ENCODE measurements around the gene CALCR.
"Not testable (repeated sequence)": the region's sequence is repeated elsewhere in the genome, so short reads cannot be mapped to it uniquely, and the experiment has no call there.

Gene CALCR

DNA sequence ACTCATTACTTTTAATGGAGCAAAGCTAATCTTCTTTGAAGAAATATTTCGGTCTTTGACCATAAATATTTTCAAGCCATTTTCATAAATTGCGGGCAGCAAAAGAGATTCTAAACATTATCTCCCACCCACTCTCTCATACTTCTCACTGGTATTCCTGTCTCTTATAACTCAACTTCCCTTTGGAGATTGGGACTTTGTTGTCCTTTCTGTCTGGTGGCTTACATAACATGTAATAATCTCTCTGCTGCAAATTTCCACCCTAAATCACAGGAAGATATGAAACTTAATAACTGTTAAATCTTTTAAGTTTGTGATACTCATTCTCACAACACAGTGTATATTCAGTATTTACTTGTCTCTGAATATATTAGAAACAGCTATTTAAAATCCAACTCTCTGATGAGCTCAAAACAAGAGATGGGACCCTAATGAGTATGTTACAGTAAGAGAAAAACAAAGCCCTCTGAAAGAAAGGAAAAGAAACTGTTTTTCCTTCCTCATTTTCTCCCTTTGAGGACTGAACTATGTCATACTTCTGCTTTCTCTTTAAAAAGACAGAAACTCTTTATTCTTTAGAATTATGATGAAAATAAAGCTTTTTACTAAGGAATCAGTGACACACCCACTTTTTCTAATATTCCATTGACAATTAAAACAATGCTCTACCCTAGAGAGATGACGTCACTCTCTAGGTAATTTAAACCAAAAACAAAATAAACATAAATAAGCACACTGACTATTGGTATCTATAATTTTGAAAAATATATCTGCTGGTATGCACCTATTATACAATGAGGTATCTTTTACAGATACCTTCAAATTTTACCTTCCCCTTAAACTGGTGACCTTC lies 14.7 kb downstream of the CALCR start:
- no peak for DNase-seq (ENCODE audit: low read depth)

DNA sequence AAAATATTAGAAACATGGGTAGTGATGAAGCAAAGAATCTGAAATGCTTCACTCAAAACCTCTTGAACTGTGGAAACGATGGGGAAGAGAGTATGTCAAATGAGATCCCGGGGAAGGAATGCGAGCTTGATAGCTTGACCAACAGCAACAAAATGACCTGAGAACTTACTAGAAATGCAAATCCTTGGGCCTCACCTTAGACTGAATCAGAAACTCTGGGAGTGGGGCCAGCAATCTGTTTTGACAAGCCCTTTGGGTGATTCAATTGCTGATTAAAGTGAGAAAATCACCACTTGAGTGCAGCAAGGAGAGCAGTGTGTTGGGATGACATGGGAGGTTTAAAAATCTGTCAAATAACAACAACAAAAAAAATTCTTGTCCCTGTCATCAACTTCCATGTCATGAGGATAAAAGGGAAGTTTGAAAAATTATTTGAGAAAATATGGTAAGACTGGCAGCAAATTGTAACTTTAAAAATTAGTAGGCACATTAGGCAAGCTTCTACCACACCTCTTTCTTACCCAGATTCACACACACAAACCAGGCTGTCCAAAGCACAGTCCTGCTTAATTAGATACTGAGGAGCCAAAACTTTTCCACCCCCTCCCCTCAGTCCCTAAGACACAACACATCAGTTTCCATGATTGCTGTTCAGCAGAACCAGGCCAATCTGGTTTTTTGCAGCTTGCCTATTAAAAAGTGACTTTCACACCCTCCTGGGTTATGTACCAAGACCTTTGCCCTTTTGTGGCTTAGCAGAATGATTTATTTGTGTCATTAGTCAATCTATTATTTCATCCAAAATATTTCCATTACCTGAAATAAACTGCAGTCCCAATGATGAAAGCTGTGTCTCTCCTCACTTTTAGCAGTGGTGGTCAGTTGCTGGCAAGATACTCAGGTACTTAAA lies 15.6 kb downstream of the CALCR start:
- no peak for DNase-seq (ENCODE audit: low read depth)

DNA sequence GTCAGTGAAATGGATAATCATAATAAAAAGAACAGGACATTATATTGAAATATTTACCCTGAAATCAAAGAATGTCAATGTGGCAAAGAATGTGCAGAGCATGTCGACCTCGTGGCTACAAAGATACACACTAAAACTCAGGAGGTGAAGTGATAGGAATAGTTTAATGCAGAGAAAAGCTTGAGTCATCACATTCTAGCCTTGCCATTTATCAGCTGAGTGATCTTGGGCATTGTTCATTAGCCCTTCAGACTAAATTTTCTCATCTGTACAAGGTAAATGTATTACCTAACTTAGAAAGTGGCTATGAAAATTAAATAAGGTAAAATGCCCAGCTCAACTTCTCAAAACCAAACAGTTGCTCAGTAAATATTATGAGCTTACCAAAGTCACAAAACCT lies 22.6 kb downstream of the CALCR start:
- no peak for DNase-seq (ENCODE audit: low read depth)

DNA sequence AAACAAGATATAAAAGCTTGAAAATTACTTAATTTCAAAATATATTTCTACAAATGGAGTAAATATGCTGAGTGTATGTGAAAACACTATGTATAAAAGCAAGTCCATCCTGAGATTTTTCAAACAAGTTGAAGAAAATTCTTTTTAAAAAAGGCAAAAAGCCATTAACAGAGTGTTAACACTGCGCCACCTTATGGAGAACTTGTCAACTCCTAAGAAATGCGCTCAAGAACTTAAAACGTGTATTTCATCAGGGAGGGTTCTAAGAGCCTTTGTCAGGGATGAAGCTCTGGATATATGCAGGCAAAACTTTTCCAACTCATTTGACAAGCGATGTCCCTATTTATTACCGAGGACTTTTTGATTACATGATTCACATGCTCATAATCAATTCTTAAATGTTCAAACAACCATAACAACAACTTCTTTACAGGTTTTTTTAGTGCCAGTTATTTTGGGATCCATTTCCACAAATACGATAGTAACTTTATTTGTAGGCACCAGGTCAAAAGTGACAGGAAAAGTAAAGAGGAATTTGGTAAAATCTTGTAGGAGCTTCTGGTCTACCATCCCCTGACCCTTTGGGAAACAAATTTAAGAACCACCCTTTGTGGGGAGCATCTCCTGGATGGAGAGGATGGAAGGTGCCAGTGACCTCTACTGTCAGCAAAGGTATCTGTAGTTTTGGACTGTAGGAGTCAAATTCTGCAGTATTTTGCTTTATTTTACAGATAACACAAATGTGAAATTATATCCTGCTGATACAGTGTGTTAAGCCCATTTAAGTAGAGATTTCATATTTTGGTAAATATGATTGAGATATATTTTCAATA lies 23.2 kb downstream of the CALCR start:
- peak; percentile 64 for DNase-seq (ENCODE audit: low read depth)

DNA sequence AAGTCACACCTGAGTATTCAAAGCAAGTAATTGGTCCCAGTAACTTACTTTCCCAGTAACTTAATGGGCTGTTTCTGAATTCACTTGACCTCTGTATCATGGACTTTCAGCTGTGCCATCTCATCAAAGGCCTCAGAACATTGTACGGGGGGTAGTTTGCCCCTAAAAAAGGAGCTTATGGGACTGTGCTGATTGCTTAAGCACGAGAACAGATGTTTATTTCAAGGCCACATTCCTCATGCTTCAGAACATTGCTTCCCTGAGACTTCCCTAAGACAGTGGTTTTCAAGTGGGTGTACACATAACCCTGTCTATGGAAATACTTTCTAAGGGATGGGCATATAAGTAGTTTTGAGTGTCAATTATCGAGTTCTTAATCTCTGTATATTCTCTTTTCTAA lies 26.8 kb downstream of the CALCR start:
- DNase-seq (ENCODE audit: low read depth) = no peak

DNA sequence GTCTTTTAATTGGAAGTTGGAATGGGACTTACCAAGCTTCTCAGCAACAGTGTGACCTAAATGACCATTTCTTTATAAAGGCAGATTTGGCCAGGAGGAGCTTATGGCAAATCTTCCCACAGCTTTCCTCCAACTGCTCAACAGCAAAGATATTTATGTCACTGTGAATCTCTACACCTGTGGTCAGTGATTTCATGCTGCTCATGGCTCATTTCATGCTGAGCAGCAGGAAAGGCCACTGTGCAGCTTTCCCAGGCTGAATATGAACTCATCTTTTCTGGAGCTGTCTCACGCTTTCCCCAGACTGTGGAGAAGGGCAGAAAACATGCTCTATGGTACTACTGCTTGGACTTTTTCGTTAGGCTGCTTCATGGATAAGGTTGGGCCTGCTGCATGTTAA lies 29.8 kb downstream of the CALCR start:
- DNase-seq (ENCODE audit: low read depth) = no peak

DNA sequence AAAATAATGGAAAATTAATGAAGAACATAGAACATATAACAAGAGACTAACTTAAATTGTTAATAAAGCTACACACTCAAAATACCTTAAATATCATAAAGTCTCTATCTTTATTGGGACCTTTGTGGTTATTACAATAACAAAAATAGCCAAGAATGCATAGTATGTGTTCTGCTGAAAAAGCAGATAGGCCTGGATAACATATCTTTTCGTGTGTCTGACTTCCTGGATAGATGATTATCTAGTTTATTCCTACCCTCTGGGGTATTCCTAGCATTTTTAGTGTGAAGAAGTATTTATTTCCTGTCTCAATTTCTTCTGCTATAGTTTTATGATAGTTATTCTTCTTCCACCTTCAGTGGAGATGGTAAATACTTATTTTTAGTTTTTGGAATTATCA lies 36.5 kb downstream of the CALCR start:
- DNase-seq (ENCODE audit: low read depth) = no peak

DNA sequence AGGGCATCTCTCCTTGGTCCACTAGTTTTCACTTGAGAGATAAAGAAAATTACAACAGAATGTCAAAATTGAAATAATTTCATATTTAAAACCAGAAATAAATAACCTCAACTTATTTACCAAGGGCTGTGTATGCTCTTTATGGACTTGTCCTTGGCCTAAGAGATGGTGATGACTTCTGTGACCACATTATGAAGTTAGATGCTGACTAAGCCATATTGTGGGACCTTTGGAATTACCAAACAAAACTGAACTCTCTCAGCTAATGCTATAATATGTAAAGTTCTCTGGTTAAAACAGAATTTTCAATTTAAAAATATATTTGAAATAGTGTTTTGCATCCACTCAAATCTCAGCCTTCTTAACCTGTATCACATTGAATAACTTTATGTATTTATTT lies 38.9 kb downstream of the CALCR start:
- DNase-seq (ENCODE audit: low read depth) = no peak

DNA sequence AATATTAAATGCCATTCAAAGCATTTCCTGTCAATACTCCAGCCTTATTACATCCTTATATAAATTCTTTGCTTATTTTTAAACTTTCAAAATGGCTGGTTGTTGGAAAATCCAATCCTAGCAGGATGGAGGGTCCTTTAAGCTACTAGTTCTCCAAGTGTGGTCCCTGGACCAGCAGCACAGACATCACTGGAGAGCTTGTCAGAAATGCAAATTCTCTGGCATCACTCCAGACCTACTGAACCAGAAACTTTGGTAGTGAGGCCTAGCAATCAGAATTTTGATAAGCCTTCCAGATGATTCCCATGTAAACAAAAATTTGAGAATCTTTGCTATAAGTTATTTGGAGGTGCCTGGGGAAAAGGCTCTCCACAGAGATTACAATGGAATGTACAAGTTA lies 43.8 kb downstream of the CALCR start:
- DNase-seq (ENCODE audit: low read depth) = no peak

DNA sequence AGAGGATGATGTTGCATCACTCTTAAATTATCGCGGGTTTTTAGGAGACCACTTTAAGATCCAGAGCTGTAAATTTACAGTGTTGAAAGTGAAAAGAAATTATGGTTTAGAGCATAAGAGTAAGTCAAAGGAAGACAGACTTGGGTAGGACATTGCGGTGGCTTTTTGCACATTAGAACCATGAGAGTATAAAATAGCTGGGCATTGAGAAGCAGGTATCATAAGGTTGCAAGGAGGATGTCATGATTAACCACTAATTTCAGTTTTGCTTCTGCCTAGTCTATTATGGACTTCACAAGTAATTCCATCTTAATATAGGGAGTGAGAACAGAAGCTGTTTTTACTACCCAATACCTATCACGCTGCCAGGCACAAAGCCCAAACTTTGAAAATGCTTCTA lies 57.7 kb downstream of the CALCR start:
- no peak for DNase-seq (ENCODE audit: low read depth)

DNA sequence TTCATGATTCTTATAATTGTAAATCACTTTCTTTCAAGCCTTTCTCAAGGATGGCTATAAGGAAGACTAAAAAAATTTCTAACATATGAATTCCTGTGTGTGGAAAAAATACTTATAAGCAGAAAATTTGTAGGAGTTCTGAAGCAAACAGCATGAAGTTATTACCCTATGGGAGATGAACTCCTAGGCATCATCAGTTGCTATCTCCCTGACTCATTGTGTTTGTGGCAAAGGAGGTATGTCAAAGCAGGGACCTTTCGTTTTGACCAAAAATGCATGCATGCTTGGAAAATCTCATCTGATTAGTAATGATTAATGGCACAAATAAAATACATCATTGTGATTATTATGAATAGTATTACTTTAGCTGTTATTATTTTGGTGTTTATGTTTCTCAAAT lies 59.4 kb downstream of the CALCR start:
- peak; percentile 6 for DNase-seq (ENCODE audit: low read depth)

DNA sequence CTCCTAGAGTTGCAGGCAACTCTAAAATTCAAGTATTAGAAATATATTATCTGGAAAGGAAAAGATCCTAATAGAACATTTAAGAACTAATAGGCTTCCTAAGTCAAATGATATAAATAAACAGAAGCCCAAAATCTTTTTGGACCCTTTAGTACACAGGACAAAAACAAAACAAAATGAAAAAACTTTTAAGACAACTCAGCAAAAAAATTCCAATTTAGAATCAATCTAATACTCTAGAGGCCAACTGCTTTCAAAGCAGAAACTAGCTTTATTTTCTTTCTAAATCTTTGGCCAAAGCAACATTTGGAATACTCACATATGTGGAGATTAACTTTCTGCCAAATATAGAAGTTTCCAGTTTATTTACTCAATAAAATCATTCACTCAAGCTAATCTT lies 65.2 kb downstream of the CALCR start:
- no peak for DNase-seq (ENCODE audit: low read depth)

DNA sequence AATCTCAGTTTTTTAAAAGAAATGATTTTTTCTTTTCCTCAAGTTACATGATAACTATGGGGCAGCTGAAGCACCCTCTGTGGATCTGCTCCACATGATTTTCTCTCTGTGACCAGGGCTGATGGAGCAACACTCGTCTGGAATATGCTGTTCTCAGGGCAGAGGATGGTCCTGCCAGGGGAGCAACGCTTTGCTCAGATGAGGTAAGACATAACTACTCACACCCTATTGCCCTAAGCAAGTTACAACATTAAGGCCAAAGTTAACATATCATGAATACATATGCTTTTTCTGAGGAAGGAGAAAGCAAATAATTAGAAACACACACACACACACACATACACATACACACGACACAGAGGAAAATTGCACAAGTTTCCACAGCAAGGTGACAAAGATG lies 71.4 kb downstream of the CALCR start:
- no peak for DNase-seq (ENCODE audit: low read depth)

DNA sequence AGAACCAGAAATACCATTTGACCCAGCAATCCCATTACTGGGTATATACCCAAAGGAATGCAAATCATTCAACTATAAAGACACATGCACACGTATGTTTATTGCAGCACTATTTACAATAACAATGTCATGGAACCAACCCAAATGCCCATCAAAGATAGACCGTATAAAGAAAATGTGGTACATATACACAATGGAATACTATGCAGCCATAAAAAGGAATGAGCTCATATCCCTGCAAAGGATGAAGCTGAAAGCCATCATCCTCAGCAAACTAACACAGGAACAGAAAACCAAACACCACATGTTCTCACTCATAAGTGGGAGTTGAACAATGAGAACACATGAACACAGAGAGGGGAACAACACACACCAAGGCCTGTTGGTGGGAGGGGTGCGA lies 82.7 kb downstream of the CALCR start:
- not testable (repeated sequence) for DNase-seq (ENCODE audit: low read depth)

DNA sequence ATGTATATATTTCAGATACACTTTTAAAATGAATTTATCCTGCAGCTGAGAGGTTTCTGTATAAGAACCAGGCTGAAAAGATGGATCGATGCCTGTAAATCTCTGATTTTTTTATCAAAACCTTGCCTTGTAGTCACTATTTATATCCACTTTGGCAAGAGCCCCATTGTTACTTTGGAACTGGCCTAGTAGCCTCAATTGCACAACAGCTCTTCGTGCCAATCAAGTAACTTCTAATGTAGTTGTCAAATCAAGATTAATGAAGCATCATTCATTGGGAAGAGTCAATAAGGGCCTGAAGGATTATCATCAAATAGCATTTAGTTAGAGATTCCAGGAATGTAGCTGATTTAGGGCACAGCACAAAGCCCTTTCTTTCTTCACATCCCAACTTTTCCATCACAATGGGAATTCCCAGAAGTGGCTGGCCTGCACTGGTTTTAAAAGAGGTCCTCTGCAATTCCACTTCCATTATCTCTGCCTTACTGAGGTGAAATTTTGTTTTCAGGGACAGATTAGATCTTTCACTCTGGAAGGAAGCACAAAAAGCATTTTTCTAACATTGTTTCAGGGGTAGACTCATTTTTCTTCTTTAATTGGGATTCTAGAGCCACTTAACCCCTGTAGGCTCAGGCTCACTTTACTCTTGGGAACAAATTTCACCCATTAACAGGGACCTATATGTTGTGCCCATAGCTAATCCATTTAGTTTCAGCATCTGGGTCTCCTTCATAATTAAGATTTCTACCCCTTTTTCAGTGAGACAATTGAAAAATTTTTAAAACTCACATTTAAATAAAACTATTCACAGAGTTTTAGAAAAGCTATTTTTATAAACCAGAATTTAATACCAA lies 97.8 kb downstream of the CALCR start:
- DNase-seq (ENCODE audit: low read depth) = no peak

DNA sequence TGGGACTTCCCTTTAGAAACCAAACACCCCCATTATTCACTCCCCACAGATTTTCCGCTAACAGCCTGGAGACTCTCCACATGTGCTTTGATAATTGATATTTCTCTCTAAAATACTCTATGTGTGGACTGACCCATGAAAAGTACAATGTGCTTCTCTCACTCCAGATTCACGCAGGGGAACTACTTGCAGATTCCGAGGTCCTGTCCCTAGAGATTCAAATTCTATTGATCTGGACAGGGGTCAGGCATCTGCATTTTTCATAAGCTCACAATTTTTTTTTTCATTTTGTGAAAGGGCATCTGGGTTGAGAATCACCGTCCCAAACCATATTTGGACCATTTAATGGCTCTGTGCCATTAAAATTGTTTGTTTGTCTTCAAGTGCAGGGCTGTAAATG lies 98.7 kb downstream of the CALCR start:
- DNase-seq (ENCODE audit: low read depth) = no peak

DNA sequence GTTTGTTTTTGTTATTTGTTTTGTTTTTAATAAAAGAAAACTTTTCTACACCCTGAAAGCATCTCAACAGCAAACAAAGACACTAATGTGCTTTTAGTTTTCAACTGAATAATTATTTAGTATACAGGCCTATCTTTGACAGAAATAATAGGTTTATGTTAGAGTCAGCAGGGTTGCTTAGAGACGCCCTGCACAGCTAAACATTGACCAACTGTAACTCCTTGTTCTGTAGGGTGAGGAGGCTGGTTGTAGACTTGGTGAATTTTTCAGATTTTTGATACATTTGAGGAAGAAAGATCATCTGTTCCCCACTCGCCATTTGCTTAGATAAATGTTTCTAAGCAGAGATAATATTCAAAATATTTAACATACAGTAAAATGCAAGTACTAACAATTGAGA lies 103.1 kb downstream of the CALCR start:
- DNase-seq (ENCODE audit: low read depth) = no peak

DNA sequence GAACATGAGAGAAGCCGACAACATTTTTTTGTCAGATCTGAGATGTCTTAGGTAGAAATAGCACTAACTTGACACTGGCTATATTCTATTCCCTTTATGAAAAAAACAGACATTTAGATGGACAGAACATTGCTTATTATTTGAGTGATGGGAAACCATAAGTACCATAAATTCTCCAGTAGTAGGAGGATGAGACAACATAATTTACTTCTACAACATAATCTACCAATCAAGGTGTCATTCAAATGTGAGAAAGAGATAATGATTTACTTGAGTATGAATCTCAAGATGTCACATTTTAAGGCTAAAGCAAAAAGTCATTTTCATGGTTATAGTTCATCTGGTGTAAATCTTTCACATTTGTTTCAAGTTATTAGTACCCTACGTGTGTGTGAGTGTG lies 110.8 kb downstream of the CALCR start:
- DNase-seq (ENCODE audit: low read depth) = no peak

DNA sequence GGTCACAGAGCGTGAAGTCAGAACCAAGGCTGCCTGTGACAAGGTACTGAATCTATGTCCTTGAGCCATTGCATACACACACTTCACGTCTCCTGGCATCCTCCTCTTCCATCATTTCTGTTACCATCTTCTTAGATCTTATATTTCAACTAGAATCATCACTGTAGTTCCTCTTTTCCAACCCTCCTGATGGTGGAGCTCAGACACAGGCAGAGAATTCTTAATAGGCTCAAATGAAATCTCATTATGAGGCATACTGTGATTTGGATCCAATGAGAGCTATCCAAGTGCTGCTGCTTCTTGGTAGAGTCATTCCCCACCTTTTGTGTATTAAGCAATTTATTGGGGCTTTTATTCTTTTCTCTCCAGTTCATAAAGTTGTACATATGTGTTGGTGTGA lies 113.2 kb downstream of the CALCR start:
- DNase-seq (ENCODE audit: low read depth) = no peak

DNA sequence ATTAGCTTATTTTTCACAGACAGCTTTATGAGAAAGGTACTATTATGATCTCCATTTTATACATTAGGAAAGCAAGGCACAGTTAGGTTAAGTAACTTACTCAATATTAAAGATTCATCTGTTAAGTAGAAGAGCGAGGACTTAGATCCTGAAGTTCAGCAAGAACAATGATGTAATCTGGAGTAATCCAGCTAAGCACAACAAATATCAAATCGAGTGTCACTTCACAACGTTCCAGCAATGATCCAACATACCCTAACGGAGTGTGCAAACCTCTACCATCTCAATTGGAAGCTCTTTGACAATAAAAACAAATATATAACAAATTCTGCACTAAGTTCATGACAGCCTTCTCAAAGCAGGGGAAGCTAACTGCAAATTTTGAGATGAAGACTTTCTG lies 121.3 kb downstream of the CALCR start:
- no peak for DNase-seq (ENCODE audit: low read depth)

DNA sequence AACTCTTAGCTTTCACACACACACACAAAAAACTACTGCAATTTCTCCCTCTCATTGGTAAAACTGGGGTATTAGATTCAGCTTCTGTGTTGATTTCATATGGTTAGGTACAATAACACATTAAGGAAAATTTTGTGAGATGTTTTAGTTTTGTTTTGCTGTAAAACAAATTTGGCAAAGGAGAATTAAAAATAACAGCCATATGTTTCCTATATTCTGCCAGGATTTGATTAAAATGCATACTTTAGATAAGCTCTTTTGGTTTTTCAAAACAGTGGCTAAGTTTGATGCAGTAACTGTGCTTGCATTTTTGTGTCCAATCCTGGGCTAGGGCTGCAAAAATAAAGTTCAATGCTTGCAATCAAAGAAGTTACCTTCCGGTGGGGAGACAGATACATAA lies 126.3 kb downstream of the CALCR start:
- no peak for DNase-seq (ENCODE audit: low read depth)

All from ELR (cell line).